ENCODE measurements around the gene UBE2E3.

UBE2E3 gene

DNA sequence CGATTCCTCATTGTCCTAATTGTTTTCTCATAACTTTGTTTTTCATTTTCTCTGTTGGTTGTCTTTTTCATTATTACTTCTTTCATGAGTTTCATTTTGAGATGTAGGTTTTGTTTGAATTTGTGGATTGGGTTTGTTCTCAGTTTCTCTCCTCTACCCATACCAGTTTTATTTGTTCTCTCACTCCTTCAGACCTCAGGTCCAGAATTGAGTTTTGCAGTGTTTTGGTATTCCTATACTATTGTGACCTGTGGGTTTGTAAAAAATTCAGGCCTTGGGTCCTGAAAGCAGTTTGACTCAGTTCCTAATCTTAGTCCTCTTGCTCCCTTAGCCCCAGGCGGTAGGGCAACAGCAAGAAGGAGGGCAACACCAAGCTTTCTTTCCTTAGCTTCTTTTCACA, 28.3 kb upstream of the UBE2E3 start:
- Histone ChIP-seq H3K4me1 (ENCODE audit: control insufficient read depth, low read length) (no peaks in the 10 kb centered on the region), H3K9me3 (ENCODE audit: control insufficient read depth, insufficient read depth, low read length) (no peaks in the 10 kb centered on the region), H4K20me1 (ENCODE audit: control insufficient read depth, insufficient read depth, low read depth, low read length) (no peaks in the 10 kb centered on the region), H3K36me3 (ENCODE audit: control insufficient read depth, low read length) (no peaks in the 10 kb centered on the region), H3K9me2 (replicated peaks; ENCODE audit: control insufficient read depth, low read length) (no peaks in the 10 kb centered on the region), H3K27me3 (ENCODE audit: control insufficient read depth, low read length) (peaks cover 7% of the 10 kb centered on the region; the same call in 1 of the 2 replicates), H3K27ac (ENCODE audit: low read depth, low read length) (no peak overlapping the region), H3K4me3 (ENCODE audit: low read length) (no peak overlapping the region), H3K4me2 (ENCODE audit: low read length) (no peak overlapping the region), H3F3A (ENCODE audit: control insufficient read depth, insufficient read depth) (no peaks in the 10 kb centered on the region), H3K79me2 (ENCODE audit: control insufficient read depth, low read length) (no peaks in the 10 kb centered on the region)
- no peak for TF ChIP-seq EZH2phosphoT487 (IDR thresholded peaks at IDR 0.05; ENCODE audit: borderline replicate concordance, low read length)
- TF ChIP-seq, protein P1, sequence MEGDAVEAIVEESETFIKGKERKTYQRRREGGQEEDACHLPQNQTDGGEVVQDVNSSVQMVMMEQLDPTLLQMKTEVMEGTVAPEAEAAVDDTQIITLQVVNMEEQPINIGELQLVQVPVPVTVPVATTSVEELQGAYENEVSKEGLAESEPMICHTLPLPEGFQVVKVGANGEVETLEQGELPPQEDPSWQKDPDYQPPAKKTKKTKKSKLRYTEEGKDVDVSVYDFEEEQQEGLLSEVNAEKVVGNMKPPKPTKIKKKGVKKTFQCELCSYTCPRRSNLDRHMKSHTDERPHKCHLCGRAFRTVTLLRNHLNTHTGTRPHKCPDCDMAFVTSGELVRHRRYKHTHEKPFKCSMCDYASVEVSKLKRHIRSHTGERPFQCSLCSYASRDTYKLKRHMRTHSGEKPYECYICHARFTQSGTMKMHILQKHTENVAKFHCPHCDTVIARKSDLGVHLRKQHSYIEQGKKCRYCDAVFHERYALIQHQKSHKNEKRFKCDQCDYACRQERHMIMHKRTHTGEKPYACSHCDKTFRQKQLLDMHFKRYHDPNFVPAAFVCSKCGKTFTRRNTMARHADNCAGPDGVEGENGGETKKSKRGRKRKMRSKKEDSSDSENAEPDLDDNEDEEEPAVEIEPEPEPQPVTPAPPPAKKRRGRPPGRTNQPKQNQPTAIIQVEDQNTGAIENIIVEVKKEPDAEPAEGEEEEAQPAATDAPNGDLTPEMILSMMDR (IDR thresholded peaks at IDR 0.05; ENCODE audit: low read depth, low read length, poor library complexity, severe bottlenecking), result no peak

DNA sequence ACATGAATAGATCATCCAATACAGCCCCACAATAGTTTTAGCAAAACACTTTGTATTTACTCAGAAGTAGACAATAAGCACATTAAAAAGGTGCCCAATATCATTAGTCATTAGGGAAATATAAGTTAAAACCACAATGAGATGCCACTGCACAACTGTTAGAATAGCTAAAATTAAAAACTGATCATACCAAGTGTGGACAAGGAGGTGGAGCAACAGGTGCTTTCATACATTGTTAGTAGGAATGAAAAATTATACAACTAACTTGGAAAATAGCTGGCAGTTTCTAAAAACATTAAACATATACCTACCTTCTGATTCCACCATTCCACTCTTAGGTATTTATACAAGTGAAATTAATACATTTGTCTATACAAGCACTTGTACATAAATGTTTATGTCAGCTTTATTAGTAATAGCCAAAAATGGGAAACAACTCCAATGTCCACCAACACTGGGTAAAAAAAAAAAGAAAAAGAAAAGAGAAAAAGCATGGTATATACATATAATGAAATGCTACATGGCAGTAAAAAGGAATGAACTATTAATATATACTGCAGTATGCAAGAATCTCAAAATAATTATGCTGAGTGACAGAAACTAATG, 27.6 kb upstream of the UBE2E3 start:
- Histone ChIP-seq H3F3A (ENCODE audit: control insufficient read depth, insufficient read depth) (no peaks in the 10 kb centered on the region), H3K9me3 (ENCODE audit: control insufficient read depth, insufficient read depth, low read length) (no peaks in the 10 kb centered on the region), H3K79me2 (ENCODE audit: control insufficient read depth, low read length) (no peaks in the 10 kb centered on the region), H3K36me3 (ENCODE audit: control insufficient read depth, low read length) (no peaks in the 10 kb centered on the region), H3K4me3 (ENCODE audit: low read length) (no peak overlapping the region), H3K9me2 (replicated peaks; ENCODE audit: control insufficient read depth, low read length) (no peaks in the 10 kb centered on the region), H3K4me1 (ENCODE audit: control insufficient read depth, low read length) (no peaks in the 10 kb centered on the region), H3K27me3 (ENCODE audit: control insufficient read depth, low read length) (peaks cover 7% of the 10 kb centered on the region; the same call in 1 of the 2 replicates), H4K20me1 (ENCODE audit: control insufficient read depth, insufficient read depth, low read depth, low read length) (no peaks in the 10 kb centered on the region), H3K27ac (ENCODE audit: low read depth, low read length) (no peak overlapping the region), H3K4me2 (ENCODE audit: low read length) (no peak overlapping the region)
- TF ChIP-seq, protein P1 (IDR thresholded peaks at IDR 0.05; ENCODE audit: low read depth, low read length, poor library complexity, severe bottlenecking), result no peak
- no peak for TF ChIP-seq EZH2phosphoT487 (IDR thresholded peaks at IDR 0.05; ENCODE audit: borderline replicate concordance, low read length)

DNA sequence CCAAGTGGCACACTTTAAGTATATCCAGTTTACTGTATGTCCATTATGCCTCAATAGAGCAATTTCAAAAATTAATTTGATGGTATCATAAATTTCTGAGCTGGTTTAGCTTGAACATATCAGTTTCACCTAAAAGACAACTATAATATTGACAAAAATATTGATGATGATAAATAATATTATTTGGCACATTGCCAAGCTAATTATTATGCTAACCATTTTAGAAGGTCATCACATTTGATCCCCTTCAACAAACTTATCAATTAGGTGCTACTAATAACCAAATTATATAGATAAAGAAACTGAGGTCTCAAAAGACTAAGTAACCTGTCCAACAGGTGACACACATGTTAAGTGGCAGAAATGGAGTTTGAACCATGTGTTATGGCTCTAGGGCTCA, 26.9 kb upstream of the UBE2E3 start:
- no peaks in the 10 kb centered on the region for H3F3A ChIP-seq (ENCODE audit: control insufficient read depth, insufficient read depth)
- H3K36me3 ChIP-seq (ENCODE audit: control insufficient read depth, low read length), result no peaks in the 10 kb centered on the region
- no peak overlapping the region for H3K27ac ChIP-seq (ENCODE audit: low read depth, low read length)
- no peak overlapping the region for H3K4me2 ChIP-seq (ENCODE audit: low read length)
- no peaks in the 10 kb centered on the region for H3K9me3 ChIP-seq (ENCODE audit: control insufficient read depth, insufficient read depth, low read length)
- peaks cover 7% of the 10 kb centered on the region; the same call in 1 of the 2 replicates for H3K27me3 ChIP-seq (ENCODE audit: control insufficient read depth, low read length)
- no peaks in the 10 kb centered on the region for H3K4me1 ChIP-seq (ENCODE audit: control insufficient read depth, low read length)
- no peak for TF ChIP-seq EZH2phosphoT487 (IDR thresholded peaks at IDR 0.05; ENCODE audit: borderline replicate concordance, low read length)
- TF ChIP-seq, protein P1 (IDR thresholded peaks at IDR 0.05; ENCODE audit: low read depth, low read length, poor library complexity, severe bottlenecking), result no peak
- no peaks in the 10 kb centered on the region for H4K20me1 ChIP-seq (ENCODE audit: control insufficient read depth, insufficient read depth, low read depth, low read length)
- no peak overlapping the region for H3K4me3 ChIP-seq (ENCODE audit: low read length)
- H3K79me2 ChIP-seq (ENCODE audit: control insufficient read depth, low read length), result no peaks in the 10 kb centered on the region
- no peaks in the 10 kb centered on the region for H3K9me2 ChIP-seq (replicated peaks; ENCODE audit: control insufficient read depth, low read length)

Data from DOHH2 (cell line).